Mesenchymal stem cell (in vitro differentiated cells and primary cell): ENCODE results near the gene CFH.

Experiments
- DNase-seq: peaks from one replicate; pipeline ENCODE4 v3.0.0-alpha.2; 2013
- H2AFZ ChIP-seq: one replicate; pipeline ENCODE4 v1.6.1; 2013; ENCODE audit warnings: low read depth, mild to moderate bottlenecking, control low read depth, inconsistent platforms, low read length, moderate library complexity
- H2AK5ac ChIP-seq: 2 replicates; pipeline ENCODE4 v1.6.1; 2013; ENCODE audit warnings: low read length, moderate library complexity, mild to moderate bottlenecking, inconsistent platforms; ENCODE audit not compliant: severe bottlenecking
- H2BK120ac ChIP-seq: one replicate; pipeline ENCODE4 v1.6.1; 2013; ENCODE audit warnings: low read depth, mild to moderate bottlenecking, inconsistent platforms, low read length, moderate library complexity
- H2BK12ac ChIP-seq, 2 experiments: one replicate each; pipeline ENCODE4 v1.6.1; 2013; ENCODE audit warnings: inconsistent platforms in 2 of 2, low read length in 2 of 2, mild to moderate bottlenecking in 2 of 2, moderate library complexity in 2 of 2, control low read depth in 1 of 2
- H2BK15ac ChIP-seq: one replicate; pipeline ENCODE4 v1.6.1; 2013; ENCODE audit warnings: mild to moderate bottlenecking, low read depth, inconsistent platforms; ENCODE audit not compliant: poor library complexity, severe bottlenecking
- H2BK5ac ChIP-seq: 2 replicates; pipeline ENCODE4 v1.6.1; 2013; ENCODE audit warnings: low read depth, mild to moderate bottlenecking, low read length, control low read depth, inconsistent platforms; ENCODE audit not compliant: poor library complexity, severe bottlenecking
- H3K14ac ChIP-seq, 2 experiments: one replicate each; pipeline ENCODE4 v1.6.1; 2013; ENCODE audit warnings: inconsistent platforms in 2 of 2, low read length in 2 of 2, control low read depth in 1 of 2, mild to moderate bottlenecking in 1 of 2, moderate library complexity in 1 of 2
- H3K18ac ChIP-seq, 2 experiments: one replicate each; pipeline ENCODE4 v1.6.1; 2013; ENCODE audit warnings: inconsistent platforms in 2 of 2, low read length in 2 of 2, control low read depth in 1 of 2, low read depth in 1 of 2, mild to moderate bottlenecking in 1 of 2
- H3K23ac ChIP-seq, 2 experiments: one replicate each; pipeline ENCODE4 v1.6.1; 2013; ENCODE audit warnings: inconsistent platforms in 2 of 2, low read length in 2 of 2, mild to moderate bottlenecking in 2 of 2, moderate library complexity in 2 of 2, control low read depth in 1 of 2
- H3K27ac ChIP-seq: 2 replicates; pipeline ENCODE4 v1.5.1; 2013; ENCODE audit warnings: mild to moderate bottlenecking, moderate library complexity, low read length, control low read depth, inconsistent platforms; ENCODE audit not compliant: poor library complexity, severe bottlenecking
- H3K27me3 ChIP-seq, 2 experiments: 2 replicates each; pipeline versions ENCODE4 v1.6.1 to v1.7.0; 2013; ENCODE audit warnings: low read length in 2 of 2, mild to moderate bottlenecking in 2 of 2, moderate library complexity in 2 of 2, control low read depth in 1 of 2, inconsistent platforms in 1 of 2; ENCODE audit not compliant: control insufficient read depth in 1 of 2, insufficient read depth in 1 of 2
- H3K36me3 ChIP-seq, 2 experiments: 2 replicates each; pipeline versions ENCODE4 v1.6.1 to v1.7.0; 2013; ENCODE audit warnings: low read length in 2 of 2, control low read depth in 1 of 2, inconsistent platforms in 1 of 2, low read depth in 1 of 2, mild to moderate bottlenecking in 1 of 2; ENCODE audit not compliant: insufficient read depth in 2 of 2, control insufficient read depth in 1 of 2
- H3K4ac ChIP-seq, 2 experiments: one replicate each; pipeline ENCODE4 v1.6.1; 2013; ENCODE audit warnings: inconsistent platforms in 2 of 2, low read length in 2 of 2, mild to moderate bottlenecking in 2 of 2, moderate library complexity in 2 of 2, control low read depth in 1 of 2, low read depth in 1 of 2
- H3K4me1 ChIP-seq: 2 replicates; pipeline ENCODE4 v1.6.1; 2013; ENCODE audit warnings: low read depth, low read length, control low read depth; ENCODE audit not compliant: control insufficient read depth, insufficient read depth
- H3K4me2 ChIP-seq: 2 replicates; pipeline ENCODE4 v1.6.1; 2013; ENCODE audit warnings: low read length, mild to moderate bottlenecking, inconsistent platforms; ENCODE audit not compliant: poor library complexity, severe bottlenecking
- H3K4me3 ChIP-seq, 2 experiments: 2 replicates each; pipeline versions ENCODE4 v1.5.1 to v1.7.0; 2013; ENCODE audit warnings: low read length in 2 of 2, mild to moderate bottlenecking in 2 of 2, control low read depth in 1 of 2, low read depth in 1 of 2; ENCODE audit not compliant: insufficient read depth in 1 of 2
- H3K79me1 ChIP-seq: replicated peaks from 2 replicates; pipeline ENCODE4 v1.6.1; 2013; ENCODE audit warnings: mild to moderate bottlenecking, control low read depth, low read length, inconsistent platforms; ENCODE audit not compliant: poor library complexity, severe bottlenecking
- H3K9ac ChIP-seq: 2 replicates; pipeline ENCODE4 v1.7.0; 2013; ENCODE audit warnings: mild to moderate bottlenecking, low read length, moderate library complexity
- H3K9me3 ChIP-seq: 2 replicates; pipeline ENCODE4 v1.7.0; 2013; ENCODE audit warnings: mild to moderate bottlenecking, low read length; ENCODE audit not compliant: control insufficient read depth
- H4K8ac ChIP-seq: one replicate; pipeline ENCODE4 v1.6.1; 2013; ENCODE audit warnings: inconsistent platforms, mild to moderate bottlenecking, low read length, moderate library complexity
- H4K91ac ChIP-seq: one replicate; pipeline ENCODE4 v1.6.1; 2013; ENCODE audit warnings: mild to moderate bottlenecking, low read length, inconsistent platforms
- WGBS: methylation state at CpG from one replicate; pipeline ENCODE4 v1.1.7; 2013; ENCODE audit warnings: mixed read lengths; 5-methylcytosine and 5-hydroxymethylcytosine counted together

Gene CFH

DNA sequence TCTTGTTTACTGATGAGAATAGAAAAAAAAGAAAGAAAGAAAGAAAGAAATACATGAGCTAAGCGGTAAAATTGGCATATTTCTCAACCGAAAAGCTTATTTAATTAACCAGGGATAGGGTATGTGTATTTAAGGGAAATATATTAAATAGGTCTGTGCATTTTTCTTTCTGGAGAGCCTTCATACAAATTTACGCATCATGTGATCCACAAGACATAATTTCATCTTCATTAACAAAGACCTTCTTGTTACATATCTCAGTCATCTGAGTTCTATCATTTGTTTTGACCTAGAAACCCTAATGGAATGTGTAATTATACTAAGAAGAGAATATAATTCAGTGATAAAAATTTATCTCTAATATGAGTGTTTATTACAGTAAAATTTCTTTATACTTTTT lies 37.2 kb downstream of the CFH start:
- DNase-seq: no peak
- Histone ChIP-seq H2BK15ac (no peak overlapping the region), H3K9me3 (no peaks in the 10 kb centered on the region), H4K91ac (no peak overlapping the region), H2BK12ac (no peak overlapping the region), H3K4me3 (no peak overlapping the region), H3K4ac (no peak overlapping the region), H3K36me3 (peaks cover 3 to 12% of the 10 kb centered on the region in 2 experiments), H3K4me2 (no peak overlapping the region), H3K27ac (no peak overlapping the region), H3K4me1 (no peaks in the 10 kb centered on the region), H4K8ac (no peak overlapping the region), H2AK5ac (no peak overlapping the region), H3K14ac (no peak overlapping the region), H3K79me1 (no peaks in the 10 kb centered on the region), H3K23ac (no peak overlapping the region), H3K18ac (no peak overlapping the region), H2AFZ (no peak overlapping the region), H3K27me3 (no peaks in the 10 kb centered on the region), H3K9ac (no peak overlapping the region), H2BK5ac (no peak overlapping the region), H2BK120ac (no peak overlapping the region)
- WGBS: 98% methylated on average over 2 of the region's 3 CpGs

DNA sequence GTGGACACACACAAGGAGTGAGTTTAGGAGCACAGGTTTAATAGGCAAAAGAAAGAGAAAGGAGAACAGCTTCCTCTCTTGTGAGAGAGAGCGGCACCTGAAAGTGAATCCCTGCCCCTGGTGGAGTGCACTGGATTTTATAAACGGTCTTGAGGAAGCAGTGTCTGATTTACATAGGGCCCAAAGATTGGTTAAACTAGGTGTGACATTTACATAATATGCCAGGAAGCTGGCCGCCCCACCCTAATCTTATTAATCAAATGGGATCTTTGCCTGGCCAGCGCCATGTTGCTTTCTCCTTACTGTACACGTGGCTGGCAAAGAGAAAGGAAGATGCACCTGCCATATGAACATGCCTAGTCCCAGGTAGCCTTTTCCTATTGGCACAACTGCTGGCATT lies 38.7 kb downstream of the CFH start:
- Histone ChIP-seq H3K23ac (no peak overlapping the region), H2BK5ac (no peak overlapping the region), H3K27me3 (no peaks in the 10 kb centered on the region), H2AFZ (no peak overlapping the region), H3K4me2 (no peak overlapping the region), H3K18ac (no peak overlapping the region), H4K91ac (no peak overlapping the region), H3K14ac (no peak overlapping the region), H3K79me1 (peaks cover 1% of the 10 kb centered on the region), H2BK120ac (no peak overlapping the region), H2AK5ac (no peak overlapping the region), H3K4ac (no peak overlapping the region), H3K4me3 (no peak overlapping the region), H3K27ac (no peak overlapping the region), H3K36me3 (peaks cover 3 to 13% of the 10 kb centered on the region in 2 experiments), H2BK15ac (no peak overlapping the region), H4K8ac (no peak overlapping the region), H2BK12ac (no peak overlapping the region), H3K9me3 (no peaks in the 10 kb centered on the region), H3K9ac (no peak overlapping the region), H3K4me1 (no peaks in the 10 kb centered on the region)
- 76% methylated on average over 5 of the region's 5 CpGs for WGBS
- no peak for DNase-seq

DNA sequence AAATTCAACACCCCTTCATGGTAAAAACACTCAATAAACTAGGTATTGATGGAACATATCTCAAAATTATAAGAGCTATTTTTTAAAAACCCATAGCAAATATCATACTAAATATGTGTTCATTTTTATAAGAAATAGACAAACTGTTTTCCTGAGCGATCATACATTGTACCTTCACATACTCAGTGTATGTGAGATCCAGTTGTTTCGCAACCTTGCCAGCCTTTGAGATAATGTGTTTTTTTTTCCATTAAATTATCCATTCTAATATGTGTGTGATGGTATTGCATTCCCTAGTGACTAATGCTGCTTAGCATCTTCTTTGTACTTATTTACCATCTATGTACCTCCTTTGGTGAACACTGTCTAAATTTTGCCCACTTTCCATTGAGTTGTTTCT lies 47.1 kb downstream of the CFH start:
- H3K9ac ChIP-seq: no peak overlapping the region
- no peaks in the 10 kb centered on the region for H3K27me3 ChIP-seq
- H2AFZ ChIP-seq: no peak overlapping the region
- H2BK12ac ChIP-seq: no peak overlapping the region
- no peak overlapping the region for H3K27ac ChIP-seq
- no peaks in the 10 kb centered on the region for H3K4me1 ChIP-seq
- no peak overlapping the region for H4K8ac ChIP-seq
- no peaks in the 10 kb centered on the region for H3K9me3 ChIP-seq
- H3K4ac ChIP-seq: no peak overlapping the region
- no peak overlapping the region for H3K14ac ChIP-seq
- no peak overlapping the region for H4K91ac ChIP-seq
- H2AK5ac ChIP-seq: no peak overlapping the region
- DNase-seq: no peak
- no peak overlapping the region for H3K18ac ChIP-seq
- H3K4me3 ChIP-seq: no peak overlapping the region
- H3K23ac ChIP-seq: no peak overlapping the region
- H3K36me3 ChIP-seq: peaks cover 4 to 22% of the 10 kb centered on the region in 2 experiments
- H3K4me2 ChIP-seq: no peak overlapping the region
- no peak overlapping the region for H2BK120ac ChIP-seq
- peaks cover 5% of the 10 kb centered on the region for H3K79me1 ChIP-seq
- no peak overlapping the region for H2BK5ac ChIP-seq
- H2BK15ac ChIP-seq: no peak overlapping the region
- no CpG with 5 or more reads among the region's 2 CpGs for WGBS

DNA sequence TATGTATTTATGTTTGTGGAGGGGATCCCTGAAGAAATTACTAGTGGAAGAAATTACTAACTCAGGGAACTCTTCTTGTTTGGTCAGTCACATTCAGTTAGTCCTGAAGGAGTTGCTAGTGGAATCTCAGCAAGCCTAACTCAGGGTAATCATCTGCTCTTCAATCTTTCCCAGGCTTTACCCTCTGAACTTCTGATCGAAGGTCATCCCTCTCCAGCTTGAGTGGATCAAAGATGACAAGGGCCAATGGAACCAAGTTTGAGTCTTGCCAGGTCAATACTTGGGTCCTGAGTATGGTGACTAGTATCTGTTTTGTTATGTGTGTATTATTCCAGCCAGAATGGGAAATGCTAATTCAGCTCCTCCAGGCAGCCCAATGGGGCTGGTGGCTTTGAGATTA lies 49.3 kb downstream of the CFH start:
- WGBS: 69% methylated on average over 1 of the region's 1 CpG
- H3K9me3 ChIP-seq: no peaks in the 10 kb centered on the region
- H2BK120ac ChIP-seq: no peak overlapping the region
- no peak overlapping the region for H3K18ac ChIP-seq
- no peak overlapping the region for H3K23ac ChIP-seq
- H3K4me1 ChIP-seq: no peaks in the 10 kb centered on the region
- DNase-seq: no peak
- no peak overlapping the region for H4K91ac ChIP-seq
- no peak overlapping the region for H2AK5ac ChIP-seq
- H3K27ac ChIP-seq: no peak overlapping the region
- H3K79me1 ChIP-seq: peaks cover 4% of the 10 kb centered on the region
- no peak overlapping the region for H2BK12ac ChIP-seq
- H3K4me3 ChIP-seq: no peak overlapping the region
- no peak overlapping the region for H2BK15ac ChIP-seq
- H2AFZ ChIP-seq: no peak overlapping the region
- no peak overlapping the region for H3K14ac ChIP-seq
- no peak overlapping the region for H3K9ac ChIP-seq
- no peak overlapping the region for H2BK5ac ChIP-seq
- H3K27me3 ChIP-seq: no peaks in the 10 kb centered on the region
- H3K36me3 ChIP-seq: peaks cover 4 to 26% of the 10 kb centered on the region in 2 experiments
- no peak overlapping the region for H3K4me2 ChIP-seq
- no peak overlapping the region for H3K4ac ChIP-seq
- H4K8ac ChIP-seq: no peak overlapping the region
